ENCODE measurements around the gene SNX24. TPM values are rescaled to one million over a fixed set of nuclear protein-coding genes. Genes with fewer than 3 reads are reported as not detected.

The SNX24 gene
- total and polyA plus RNA-seq, 2 of the 4 experiments (the other 2 are of a cell fraction) = 13.8 to 15.0 TPM

DNA sequence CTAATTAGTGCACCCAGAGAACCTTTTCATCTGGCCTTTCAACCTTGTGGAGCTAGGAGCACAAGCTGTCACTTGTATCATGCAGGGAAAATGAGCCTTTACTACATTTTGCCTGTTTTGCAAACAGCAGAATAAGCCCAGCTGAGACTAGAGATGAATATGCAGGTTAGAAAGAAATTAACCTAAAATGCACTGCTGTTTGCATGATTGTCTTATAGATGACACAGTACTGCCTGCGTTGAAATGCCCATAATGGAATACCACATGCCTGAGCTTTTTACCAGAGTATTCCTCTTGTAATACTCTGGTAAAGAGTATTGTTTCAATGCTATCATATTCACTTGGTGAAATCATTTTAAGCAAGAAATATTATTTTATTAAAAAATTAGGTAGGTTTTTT lies 90.7 kb downstream of the SNX24 start:
- POLR2A ChIA-PET (ENCODE audit: unreplicated experiment) = no interaction called here
- no peaks in the 10 kb centered on the region for H3K4me1 ChIP-seq (ENCODE audit: control insufficient read depth, insufficient read depth, low read length)
- H4K20me1 ChIP-seq (ENCODE audit: insufficient read depth, low read length) = no peaks in the 10 kb centered on the region
- no peak overlapping the region for H2BK15ac ChIP-seq (ENCODE audit: low read depth, low read length)
- no peak overlapping the region for H3K4me2 ChIP-seq (ENCODE audit: low read depth, low read length)
- intact Hi-C loops (cut with micrococcal nuclease) (no loop called here), in situ Hi-C loops (cut with MboI; ENCODE audit: low sequenced_read_pairs) (no loop called here), dilution Hi-C loops (cut with HindIII; ENCODE audit: low sequenced_read_pairs, unreplicated experiment) (no loop called here)
- H3K36me3 ChIP-seq (ENCODE audit: control insufficient read depth, insufficient read depth, low read length) = no peaks in the 10 kb centered on the region
- no peaks in the 10 kb centered on the region for H3K27me3 ChIP-seq (ENCODE audit: control insufficient read depth, insufficient read depth, low read length)
- no peak overlapping the region for H2AK9ac ChIP-seq (replicated peaks; ENCODE audit: low read depth, low read length, poor library complexity)
- H2BK5ac ChIP-seq (ENCODE audit: low read depth, low read length, poor library complexity, severe bottlenecking) = no peak overlapping the region
- H2AFZ ChIP-seq (replicated peaks; ENCODE audit: low read length, poor library complexity) = no peak overlapping the region
- H3K27ac ChIP-seq (ENCODE audit: insufficient read depth, low read length) = no peak overlapping the region
- H2AK5ac ChIP-seq (ENCODE audit: low read depth, low read length) = no peak overlapping the region
- no peak overlapping the region for H3K56ac ChIP-seq (ENCODE audit: extremely low read depth, insufficient read depth, low read length)
- H3K9me1 ChIP-seq (ENCODE audit: insufficient read depth, low read length) = no peaks in the 10 kb centered on the region; the same call in 1 of the 2 replicates
- no TSS peak for BruUV-seq (replicated peaks)
- H3K23ac ChIP-seq (ENCODE audit: low read depth, low read length) = no peak overlapping the region
- H3K79me1 ChIP-seq (ENCODE audit: low read depth in 1 of 2, low read length in 2 of 2) = peaks cover 4 to 6% of the 10 kb centered on the region in 2 experiments; a peak in 3 of 4 replicates
- H3K4me3 ChIP-seq (ENCODE audit: insufficient read depth, low read depth, low read length) = no peak overlapping the region
- DNase-seq (no peak), ATAC-seq (ENCODE audit: low read depth) (no peak)
- H3K9ac ChIP-seq (ENCODE audit: low read depth, low read length) = no peak overlapping the region
- no peak overlapping the region for H4K91ac ChIP-seq (ENCODE audit: insufficient read depth, low read depth, low read length)
- H3K14ac ChIP-seq (replicated peaks; ENCODE audit: low read depth, low read length) = no peak overlapping the region
- CTCF ChIA-PET = no interaction called here
- no peak overlapping the region for H2BK120ac ChIP-seq (ENCODE audit: low read depth, low read length)
- H3K18ac ChIP-seq (ENCODE audit: low read depth, low read length) = no peak overlapping the region
- H4K5ac ChIP-seq (ENCODE audit: low read depth, low read length) = no peak overlapping the region
- TF ChIP-seq MAZ (IDR thresholded peaks at IDR 0.05; ENCODE audit: borderline replicate concordance, low read depth, low read length) = no peak
- no peak for TF ChIP-seq CHD1 (IDR thresholded peaks at IDR 0.05; ENCODE audit: low read depth, low read length)
- TF ChIP-seq MXI1 (IDR thresholded peaks at IDR 0.05; ENCODE audit: borderline replicate concordance, low read depth, low read length) = no peak
- no peak for TF ChIP-seq CEBPB (IDR thresholded peaks at IDR 0.05; ENCODE audit: low read depth, low read length)
- TF ChIP-seq, protein P1, sequence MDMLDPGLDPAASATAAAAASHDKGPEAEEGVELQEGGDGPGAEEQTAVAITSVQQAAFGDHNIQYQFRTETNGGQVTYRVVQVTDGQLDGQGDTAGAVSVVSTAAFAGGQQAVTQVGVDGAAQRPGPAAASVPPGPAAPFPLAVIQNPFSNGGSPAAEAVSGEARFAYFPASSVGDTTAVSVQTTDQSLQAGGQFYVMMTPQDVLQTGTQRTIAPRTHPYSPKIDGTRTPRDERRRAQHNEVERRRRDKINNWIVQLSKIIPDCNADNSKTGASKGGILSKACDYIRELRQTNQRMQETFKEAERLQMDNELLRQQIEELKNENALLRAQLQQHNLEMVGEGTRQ (IDR thresholded peaks at IDR 0.05; ENCODE audit: low read depth, low read length) = no peak
- TF ChIP-seq FOS (IDR thresholded peaks at IDR 0.05; ENCODE audit: low read depth, low read length) = no peak
- TF ChIP-seq, protein P2, sequence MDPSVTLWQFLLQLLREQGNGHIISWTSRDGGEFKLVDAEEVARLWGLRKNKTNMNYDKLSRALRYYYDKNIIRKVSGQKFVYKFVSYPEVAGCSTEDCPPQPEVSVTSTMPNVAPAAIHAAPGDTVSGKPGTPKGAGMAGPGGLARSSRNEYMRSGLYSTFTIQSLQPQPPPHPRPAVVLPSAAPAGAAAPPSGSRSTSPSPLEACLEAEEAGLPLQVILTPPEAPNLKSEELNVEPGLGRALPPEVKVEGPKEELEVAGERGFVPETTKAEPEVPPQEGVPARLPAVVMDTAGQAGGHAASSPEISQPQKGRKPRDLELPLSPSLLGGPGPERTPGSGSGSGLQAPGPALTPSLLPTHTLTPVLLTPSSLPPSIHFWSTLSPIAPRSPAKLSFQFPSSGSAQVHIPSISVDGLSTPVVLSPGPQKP (IDR thresholded peaks at IDR 0.05; ENCODE audit: borderline replicate concordance, low read depth, low read length) = no peak
- no peak for TF ChIP-seq BHLHE40 (IDR thresholded peaks at IDR 0.05; ENCODE audit: low read depth, low read length)
- no peak for TF ChIP-seq MAFK (IDR thresholded peaks at IDR 0.05; ENCODE audit: low read depth, low read length)
- TF ChIP-seq, protein P3, sequence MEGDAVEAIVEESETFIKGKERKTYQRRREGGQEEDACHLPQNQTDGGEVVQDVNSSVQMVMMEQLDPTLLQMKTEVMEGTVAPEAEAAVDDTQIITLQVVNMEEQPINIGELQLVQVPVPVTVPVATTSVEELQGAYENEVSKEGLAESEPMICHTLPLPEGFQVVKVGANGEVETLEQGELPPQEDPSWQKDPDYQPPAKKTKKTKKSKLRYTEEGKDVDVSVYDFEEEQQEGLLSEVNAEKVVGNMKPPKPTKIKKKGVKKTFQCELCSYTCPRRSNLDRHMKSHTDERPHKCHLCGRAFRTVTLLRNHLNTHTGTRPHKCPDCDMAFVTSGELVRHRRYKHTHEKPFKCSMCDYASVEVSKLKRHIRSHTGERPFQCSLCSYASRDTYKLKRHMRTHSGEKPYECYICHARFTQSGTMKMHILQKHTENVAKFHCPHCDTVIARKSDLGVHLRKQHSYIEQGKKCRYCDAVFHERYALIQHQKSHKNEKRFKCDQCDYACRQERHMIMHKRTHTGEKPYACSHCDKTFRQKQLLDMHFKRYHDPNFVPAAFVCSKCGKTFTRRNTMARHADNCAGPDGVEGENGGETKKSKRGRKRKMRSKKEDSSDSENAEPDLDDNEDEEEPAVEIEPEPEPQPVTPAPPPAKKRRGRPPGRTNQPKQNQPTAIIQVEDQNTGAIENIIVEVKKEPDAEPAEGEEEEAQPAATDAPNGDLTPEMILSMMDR (conservative IDR thresholded peaks at IDR 0.05; ENCODE audit: low read depth, low read length) = no peak
- TF ChIP-seq RAD21 (IDR thresholded peaks at IDR 0.05; ENCODE audit: low read length) = no peak
- no peak for TF ChIP-seq RCOR1 (IDR thresholded peaks at IDR 0.05; ENCODE audit: insufficient replicate concordance, low read length)
- TF ChIP-seq RFX5 (IDR thresholded peaks at IDR 0.05; ENCODE audit: low read depth, low read length) = no peak
- TF ChIP-seq SMC3 (IDR thresholded peaks at IDR 0.05; ENCODE audit: low read depth, low read length) = no peak
- no peaks in the 10 kb centered on the region for H3K9me3 ChIP-seq (ENCODE audit: control insufficient read depth, insufficient read depth, low read length)
- no peak overlapping the region for H3K4ac ChIP-seq (ENCODE audit: low read depth, low read length)
- no CpG with 5 or more reads among the region's 1 CpG for WGBS, 2 experiments (ENCODE audit: extremely low coverage in 2 of 2, insufficient read length in 1 of 2)
- H4K8ac ChIP-seq (ENCODE audit: low read depth in 2 of 2, low read length in 2 of 2) = no peak overlapping the region
- H2BK20ac ChIP-seq (ENCODE audit: low read depth, low read length) = no peak overlapping the region
